Measurements from ENCODE around the gene HS1BP3. TPM values are rescaled to one million over a fixed set of nuclear protein-coding genes. Genes with fewer than 3 reads are reported as not detected.

HS1BP3 gene
- total RNA-seq, 4 donors from 2014 or later = 16.6 to 26.9 (median 19.4) TPM

GRCh38 chr2:20661421-20662307 lies 10.8 kb upstream of the HS1BP3 start:
- in situ Hi-C loops (cut with MboI; ENCODE audit: low sequenced_read_pairs in 4 of 4) = loop anchor here (5.0 to 25.0 kb wide), 4 partner anchors 301 to 453 kb away; partner anchors contain the start of gene TDRD15 (in 1 of the 4)
- peak; percentile 86 to 87 for ATAC-seq

GRCh38 chr2:20660506-20661420 lies 9.9 kb upstream of the HS1BP3 start:
- Histone ChIP-seq H3K9me3 (no peaks in the 10 kb centered on the region), H3K4me1 (peaks cover 0 to 7% of the 10 kb centered on the region in 2 donors), H3K36me3 (no peaks in the 10 kb centered on the region), H3K27ac (no peak overlapping the region), H3K4me3 (no peak overlapping the region), H3K27me3 (peaks cover 32 to 40% (median 37%) of the 10 kb centered on the region in 3 donors)
- ATAC-seq (peak in 1 of 2 donors; percentile 12), DNase-seq (no peak)
- in situ Hi-C loops (cut with MboI; ENCODE audit: low sequenced_read_pairs in 4 of 4) = loop anchor here (5.0 to 25.0 kb wide), 4 partner anchors 302 to 454 kb away; partner anchors contain the start of gene TDRD15 (in 1 of the 4)
- no peak for TF ChIP-seq CTCF (IDR thresholded peaks at IDR 0.05 in 4 of 5, conservative IDR thresholded peaks at IDR 0.05 in 1 of 5)
- intact Hi-C loops (cut with DNase I; ENCODE audit: low total_unique reads) = loop anchor here (1.0 to 5.0 kb wide), 4 partner anchors 303 to 657 kb away; partner anchors contain the start of gene APOB

More at GRCh38 chr2:20661421-20662307, 10.8 kb upstream of the HS1BP3 start:
- Histone ChIP-seq H3K4me3 (no peak overlapping the region), H3K4me1 (peaks cover 0 to 16% of the 10 kb centered on the region in 2 donors), H3K27ac (no peak overlapping the region), H3K27me3 (peaks cover 41 to 47% (median 46%) of the 10 kb centered on the region in 3 donors), H3K9me3 (no peaks in the 10 kb centered on the region), H3K36me3 (no peaks in the 10 kb centered on the region)
- intact Hi-C loops (cut with DNase I; ENCODE audit: low total_unique reads) = loop anchor here (1.0 to 5.0 kb wide), 4 partner anchors 302 to 656 kb away; partner anchors contain the start of gene APOB
- TF ChIP-seq CTCF (IDR thresholded peaks at IDR 0.05 in 4 of 5, conservative IDR thresholded peaks at IDR 0.05 in 1 of 5) = peak; percentile 84 to 97 (median 91)
- TF ChIP-seq POLR2A (IDR thresholded peaks at IDR 0.05) = no peak
- peak; percentile 35 to 57 for DNase-seq

GRCh38 chr2:20657522-20658235 lies 6.8 kb upstream of the HS1BP3 start:
- Histone ChIP-seq H3K27ac (no peak overlapping the region), H3K4me1 (no peaks in the 10 kb centered on the region), H3K9me3 (no peaks in the 10 kb centered on the region), H3K27me3 (peaks cover 6 to 12% (median 10%) of the 10 kb centered on the region in 3 donors), H3K36me3 (no peaks in the 10 kb centered on the region), H3K4me3 (no peak overlapping the region)
- no peak for DNase-seq
- ATAC-seq = no peak
- intact Hi-C loops (cut with DNase I; ENCODE audit: low total_unique reads) (no loop called here), in situ Hi-C loops (cut with MboI; ENCODE audit: low sequenced_read_pairs in 4 of 4) (loop anchor here in 1 of 4 donors (25.0 kb wide), 1 partner anchor 455 kb away; the partner anchor contains the start of gene TDRD15)
- TF ChIP-seq CTCF (IDR thresholded peaks at IDR 0.05 in 4 of 5, conservative IDR thresholded peaks at IDR 0.05 in 1 of 5) (no peak), POLR2A (IDR thresholded peaks at IDR 0.05) (no peak)

- intact Hi-C loops (cut with DNase I; ENCODE audit: low total_unique reads) = no loop called here
- DNase-seq (no peak), ATAC-seq (no peak)
- TF ChIP-seq POLR2A (IDR thresholded peaks at IDR 0.05) (no peak), CTCF (IDR thresholded peaks at IDR 0.05 in 4 of 5, conservative IDR thresholded peaks at IDR 0.05 in 1 of 5) (no peak)
- Histone ChIP-seq H3K27me3 (peaks cover under 1 to 5% (median 3%) of the 10 kb centered on the region in 3 donors), H3K36me3 (no peaks in the 10 kb centered on the region), H3K9me3 (no peaks in the 10 kb centered on the region), H3K4me3 (no peak overlapping the region), H3K27ac (no peak overlapping the region), H3K4me1 (peaks cover 3% of the 10 kb centered on the region in 2 donors)
- in situ Hi-C loops (cut with MboI; ENCODE audit: low sequenced_read_pairs in 4 of 4) = loop anchor here in 1 of 4 donors (25.0 kb wide), 1 partner anchor 456 kb away; the partner anchor contains the start of gene TDRD15
These were observed 5.7 kb upstream of the HS1BP3 start for GRCh38 chr2:20656561-20656960.

Measured in gastrocnemius medialis (tissue), 4 donors.